K562 (cell line): ENCODE results near the gene NUDT1. TPM values are rescaled to one million over a fixed set of nuclear protein-coding genes. Genes with fewer than 3 reads are reported as not detected.

ENCODE experiments used
- ATAC-seq: fragments of 200-7000 bp; cut with Tn5 transposase; 3 replicates; pipeline ENCODE4 v1.9.1; 2020; ENCODE audit warnings: moderate library complexity
- BruUV-seq: library from RNA; stranded (reverse); fragments of 400-500 nt; replicated peaks from 2 replicates; lab custom pipeline; 2021; lab: Mats Ljungman, UMichigan
- CTCF ChIA-PET: fragments of 300-600 bp; formaldehyde crosslinking; extraction: SDS; loops from one replicate; lab custom pipeline; 2021; ENCODE audit warnings: low intra/inter-chr PET ratio; lab: Yijun Ruan, JAX
- POLR2A ChIA-PET: fragments of 300-600, 350-650 bp; sonication (Branson Sonifier 250); formaldehyde crosslinking; extraction: SDS; loops from one replicate; lab custom pipeline; 2021; ENCODE audit warnings: antibody characterized with exemption, inconsistent platforms; lab: Yijun Ruan, JAX
- DNase-seq, 4 experiments: peaks; one replicate each; pipeline versions ENCODE4 v3.0.0 to v3.0.0-alpha.2; 2011 to 2018; ENCODE audit warnings: low spot score in 3 of 4, mixed read lengths in 3 of 4; ENCODE audit errors: extremely low read depth in 1 of 4
- FAIRE-seq: peaks from 2 replicates; lab custom pipeline; 2011; peaks lifted over from hg19 to GRCh38; lab: Jason Lieb, UNC
- H2AFZ ChIP-seq: 2 replicates; pipeline ENCODE4 v1.6.0; 2011; ENCODE audit warnings: low read depth, low read length, control low read depth, inconsistent platforms
- H3K27ac ChIP-seq: fragments of 200-600 bp; 3 replicates; pipeline ENCODE4 v1.8.0; 2011; ENCODE audit warnings: low read depth, mild to moderate bottlenecking, control low read depth, inconsistent platforms, low read length, moderate library complexity, mixed read lengths; ENCODE audit errors: extremely low read depth
- H3K27me3 ChIP-seq, 2 experiments: fragments of 300-600 bp in 1 of 2; 2 replicates in 1 of 2; 3 replicates in 1 of 2; pipeline versions ENCODE4 v1.6.0 to v1.8.0; 2011; ENCODE audit warnings: inconsistent platforms in 2 of 2, low read length in 2 of 2, mild to moderate bottlenecking in 1 of 2, mixed read lengths in 1 of 2, moderate library complexity in 1 of 2; ENCODE audit not compliant: control insufficient read depth in 2 of 2, insufficient read depth in 2 of 2
- H3K36me3 ChIP-seq: fragments of 300-600 bp; 3 replicates; pipeline ENCODE4 v1.8.0; 2011; ENCODE audit warnings: mild to moderate bottlenecking, low read length, inconsistent platforms; ENCODE audit not compliant: control insufficient read depth, insufficient read depth
- H3K4me1 ChIP-seq, 2 experiments: fragments of 200-600 bp in 1 of 2; replicated peaks in 1 of 2; 2 replicates in 1 of 2; 3 replicates in 1 of 2; pipeline versions ENCODE4 v1.5.1 to v1.8.0; 2011; ENCODE audit warnings: inconsistent platforms in 2 of 2, low read length in 2 of 2, mild to moderate bottlenecking in 1 of 2, mixed read lengths in 1 of 2, moderate library complexity in 1 of 2; ENCODE audit not compliant: control insufficient read depth in 2 of 2, insufficient read depth in 2 of 2
- H3K4me2 ChIP-seq: 2 replicates; pipeline ENCODE4 v1.6.1; 2011; ENCODE audit warnings: low read length, control low read depth, inconsistent platforms, mixed read lengths; ENCODE audit not compliant: insufficient read depth
- H3K4me3 ChIP-seq: fragments of 200-600 bp; sonication (generic), shearing (Covaris generic); 2 replicates; pipeline ENCODE4 v1.5.1; 2016; ENCODE audit warnings: control low read depth, inconsistent platforms
- H3K79me2 ChIP-seq: fragments of 200-600 bp; 3 replicates; pipeline ENCODE4 v1.8.0; 2011; ENCODE audit warnings: low read length, inconsistent platforms; ENCODE audit not compliant: control insufficient read depth, insufficient read depth
- H3K9ac ChIP-seq, 2 experiments: 2 replicates each; pipeline versions ENCODE4 v1.6.0 to v1.6.1; 2011; ENCODE audit warnings: low read depth in 2 of 2, low read length in 2 of 2, control low read depth in 1 of 2, inconsistent platforms in 1 of 2, mild to moderate bottlenecking in 1 of 2, mixed read lengths in 1 of 2; ENCODE audit not compliant: insufficient read depth in 1 of 2
- H3K9me1 ChIP-seq: one replicate; pipeline ENCODE4 v1.6.0; 2011; ENCODE audit warnings: inconsistent platforms, mild to moderate bottlenecking, low read length, moderate library complexity; ENCODE audit not compliant: control insufficient read depth, insufficient read depth
- H3K9me3 ChIP-seq: replicated peaks from 2 replicates; pipeline ENCODE4 v1.5.1; 2011; ENCODE audit warnings: low read depth, low read length, inconsistent platforms; ENCODE audit not compliant: control insufficient read depth, insufficient read depth
- H4K20me1 ChIP-seq: replicated peaks from 2 replicates; pipeline ENCODE4 v1.6.1; 2011; ENCODE audit warnings: low read length, inconsistent platforms, mixed read lengths; ENCODE audit not compliant: control insufficient read depth, insufficient read depth
- ELF2 ChIP-seq: fragments of 250-450 bp; sonication (Bioruptor Pico); IDR thresholded peaks from 2 replicates; pipeline ENCODE4 v1.5.0; 2021; ENCODE audit warnings: mild to moderate bottlenecking
- IFI16 ChIP-seq: fragments of 250-450 bp; sonication (Bioruptor Pico); IDR thresholded peaks from 2 replicates; pipeline ENCODE4 v2.1.2; 2022; ENCODE audit warnings: mild to moderate bottlenecking, inconsistent platforms
- LARP7 ChIP-seq: fragments of 450-650 bp; IDR thresholded peaks from 2 replicates; pipeline ENCODE4 v1.6.1; 2016
- MAX ChIP-seq: sonication (generic); formaldehyde crosslinking; IDR thresholded peaks from 2 replicates; pipeline ENCODE4 v1.9.0; 2022; ENCODE audit warnings: mild to moderate bottlenecking, missing genetic modification reagents
- RAD21 ChIP-seq, 2 experiments: fragments of 250-450 bp in 1 of 2; fragments of 450-650 bp in 1 of 2; sonication (Bioruptor Pico) in 1 of 2; formaldehyde crosslinking in 1 of 2; IDR thresholded peaks in 1 of 2; conservative IDR thresholded peaks in 1 of 2; 2 replicates each; pipeline versions ENCODE4 v1.4.0 to v1.8.0; 2020 to 2022; ENCODE audit warnings: mild to moderate bottlenecking in 2 of 2, moderate library complexity in 1 of 2
- SMC3 ChIP-seq: conservative IDR thresholded peaks from 2 replicates; pipeline ENCODE4 v1.6.1; 2011; ENCODE audit warnings: low read depth, low read length, improper control_type of control experiment; ENCODE audit not compliant: insufficient read depth
- TBP ChIP-seq: optimal IDR thresholded peaks from 2 replicates; pipeline ENCODE3; 2011; ENCODE audit warnings: low read depth, low read length, improper control_type of control experiment
- ZEB2 ChIP-seq: fragments of 450-650 bp; IDR thresholded peaks from 2 replicates; pipeline ENCODE4 v1.6.1; 2016
- ZNF134 ChIP-seq: fragments of 250-450 bp; sonication (Bioruptor Pico); conservative IDR thresholded peaks from 2 replicates; pipeline ENCODE4 v1.4.0; 2020
- ZNF143 ChIP-seq: sonication (generic); formaldehyde crosslinking; IDR thresholded peaks from 2 replicates; pipeline ENCODE4 v1.9.0; 2022; ENCODE audit warnings: mild to moderate bottlenecking, missing genetic modification reagents
- ZNF354B ChIP-seq: fragments of 250-450 bp; sonication (Bioruptor Pico); IDR thresholded peaks from 2 replicates; pipeline ENCODE4 v1.4.0; 2020
- WGBS: fragments of 100-300 bp; shearing (Covaris generic); methylation state at CpG from one replicate; pipeline ENCODE4 v1.1.6; 2016; ENCODE audit warnings: low coverage, mixed read lengths; ENCODE audit not compliant: insufficient coverage; ENCODE audit errors: missing lambda C conversion rate; 5-methylcytosine and 5-hydroxymethylcytosine counted together
- in situ Hi-C: fragments of 300-500 bp; cut with MboI; formaldehyde crosslinking; loops from 4 replicates; pipeline ENCODE4 v1.15.0; 2018; ENCODE audit warnings: inconsistent platforms, mixed read lengths
- intact Hi-C: fragments of 100-400 bp; cut with micrococcal nuclease; formaldehyde crosslinking; loops from 2 replicates; pipeline ENCODE4 v1.14.2; 2022
- polyA plus RNA-seq, 8 experiments: library from polyadenylated mRNA; depleted of rRNA in 4 of 8; stranded (reverse) in 5 of 8; unstranded in 3 of 8; fragments of >200 nt; fragmentation: Nextera tagmentation in 2 of 8; fragmentation: Illumina TruSeq in 1 of 8; extraction: Ambion mirVana in 2 of 8; extraction: Trizol in 1 of 8; gene quantifications; 2 replicates each; pipeline versions ENCODE4 v1.2.1 to v1.2.3, GENCODE V29; 2011 to 2014; ENCODE audit warnings: inconsistent platforms in 1 of 8, missing spikeins in 1 of 8
- total RNA-seq, 7 experiments: library from RNA; depleted of rRNA in 6 of 7; stranded (reverse); fragments of >200 nt in 6 of 7; fragmentation: Illumina TruSeq in 2 of 7; extraction: Trizol in 2 of 7; gene quantifications; 2 replicates each; pipeline versions ENCODE4 v1.2.1 to v1.2.3, GENCODE V29; 2011 to 2021; ENCODE audit warnings: low replicate concordance in 1 of 7
- TF ChIP-seq, protein P1 (sequence below): conservative IDR thresholded peaks from 2 replicates; pipeline ENCODE4 v1.6.1; 2011; ENCODE audit warnings: low read depth, mild to moderate bottlenecking, low read length; ENCODE audit not compliant: control insufficient read depth
- TF ChIP-seq, protein P2 (sequence below): IDR thresholded peaks from 2 replicates; pipeline ENCODE4 v1.6.1; 2014; ENCODE audit warnings: antibody characterized with exemption

The NUDT1 gene
- total and polyA plus RNA-seq, 9 of the 15 experiments (the other 6 are each of a cell fraction or from before 2014, with no cell fraction given) = 5.3 to 73.3 (median 29.6) TPM

DNA sequence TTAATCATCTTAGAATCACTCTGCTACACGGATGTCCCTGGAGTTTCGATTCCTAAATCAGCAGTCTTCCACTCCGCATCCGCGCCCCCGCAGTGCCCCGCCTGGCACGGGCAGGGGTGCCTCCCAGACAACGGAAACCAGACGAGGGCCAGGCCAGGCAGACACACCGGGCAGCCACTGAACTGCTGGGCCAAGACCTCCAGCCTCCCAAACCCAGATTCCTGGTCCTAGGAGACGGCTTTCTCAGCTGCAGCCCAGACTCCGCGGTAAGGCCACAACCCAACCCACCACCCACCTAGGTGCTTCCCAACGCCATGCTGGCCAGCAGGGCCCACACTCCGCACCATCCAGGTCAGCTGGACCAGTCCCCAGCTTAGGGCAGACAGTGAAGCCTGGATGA lies 42.5 kb upstream of the NUDT1 start:
- H2AFZ ChIP-seq = no peak overlapping the region
- no peaks in the 10 kb centered on the region for H3K9me1 ChIP-seq
- H3K9ac ChIP-seq = no peak overlapping the region
- peaks cover 0 to 24% of the 10 kb centered on the region in 2 experiments; a peak in 2 of 5 replicates for H3K4me1 ChIP-seq
- H4K20me1 ChIP-seq = 0 out of 2 replicates have a peak, but pooled peaks cover 3% of the 10 kb centered on the region
- intact Hi-C loops = no loop called here
- no peak overlapping the region for H3K4me3 ChIP-seq
- no peaks in the 10 kb centered on the region for H3K27me3 ChIP-seq
- no peak overlapping the region for H3K27ac ChIP-seq
- POLR2A ChIA-PET = no interaction called here
- no peaks in the 10 kb centered on the region for H3K9me3 ChIP-seq
- TF ChIP-seq ELF2 (CRISPR knock-in tag) = no peak
- TF ChIP-seq, all 486 proteins: peak for 0
- 97% methylated on average over 16 of the region's 16 CpGs for WGBS
- DNase-seq = no peak
- BruUV-seq = no TSS peak
- H3K4me2 ChIP-seq = no peak overlapping the region
- peaks cover 56% of the 10 kb centered on the region; the same call in 2 of the 3 replicates for H3K36me3 ChIP-seq
- CTCF ChIA-PET = no interaction called here
- in situ Hi-C loops = no loop called here
- no peaks in the 10 kb centered on the region for H3K79me2 ChIP-seq
- no peak for ATAC-seq
- no peak for FAIRE-seq

GRCh38 chr7:2199956-2200583 lies 42.0 kb upstream of the NUDT1 start:
- no peak overlapping the region for H3K4me3 ChIP-seq
- no peak overlapping the region for H2AFZ ChIP-seq
- H3K9me3 ChIP-seq = no peaks in the 10 kb centered on the region
- POLR2A ChIA-PET = no interaction called here
- no peak overlapping the region for H3K27ac ChIP-seq
- FAIRE-seq = no peak
- CTCF ChIA-PET = no interaction called here
- no peaks in the 10 kb centered on the region for H3K27me3 ChIP-seq
- no TSS peak for BruUV-seq
- DNase-seq = no peak
- in situ Hi-C loops = loop anchor here (10.0 kb wide), 1 partner anchor 615 kb away; no protein-coding TSS in a partner anchor
- WGBS = 96% methylated on average over 12 of the region's 25 CpGs
- H3K4me1 ChIP-seq = peaks cover 0 to 24% of the 10 kb centered on the region in 2 experiments; a peak in 2 of 5 replicates
- intact Hi-C loops = loop anchor here (10.0 kb wide), 1 partner anchor 625 kb away; the partner anchor contains the start of gene PSMG3
- ATAC-seq = no peak
- no peaks in the 10 kb centered on the region for H3K79me2 ChIP-seq
- H3K4me2 ChIP-seq = no peak overlapping the region
- H3K9me1 ChIP-seq = no peaks in the 10 kb centered on the region
- no peak overlapping the region for H3K9ac ChIP-seq
- H3K36me3 ChIP-seq = peaks cover 58% of the 10 kb centered on the region; the same call in 2 of the 3 replicates
- H4K20me1 ChIP-seq = 0 out of 2 replicates have a peak, but pooled peaks cover 3% of the 10 kb centered on the region
- no peak for TF ChIP-seq ZNF134 (CRISPR knock-in tag)
- TF ChIP-seq, protein P1, sequence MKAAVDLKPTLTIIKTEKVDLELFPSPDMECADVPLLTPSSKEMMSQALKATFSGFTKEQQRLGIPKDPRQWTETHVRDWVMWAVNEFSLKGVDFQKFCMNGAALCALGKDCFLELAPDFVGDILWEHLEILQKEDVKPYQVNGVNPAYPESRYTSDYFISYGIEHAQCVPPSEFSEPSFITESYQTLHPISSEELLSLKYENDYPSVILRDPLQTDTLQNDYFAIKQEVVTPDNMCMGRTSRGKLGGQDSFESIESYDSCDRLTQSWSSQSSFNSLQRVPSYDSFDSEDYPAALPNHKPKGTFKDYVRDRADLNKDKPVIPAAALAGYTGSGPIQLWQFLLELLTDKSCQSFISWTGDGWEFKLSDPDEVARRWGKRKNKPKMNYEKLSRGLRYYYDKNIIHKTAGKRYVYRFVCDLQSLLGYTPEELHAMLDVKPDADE = no peak
- no peak for TF ChIP-seq LARP7
- TF ChIP-seq, protein P2, sequence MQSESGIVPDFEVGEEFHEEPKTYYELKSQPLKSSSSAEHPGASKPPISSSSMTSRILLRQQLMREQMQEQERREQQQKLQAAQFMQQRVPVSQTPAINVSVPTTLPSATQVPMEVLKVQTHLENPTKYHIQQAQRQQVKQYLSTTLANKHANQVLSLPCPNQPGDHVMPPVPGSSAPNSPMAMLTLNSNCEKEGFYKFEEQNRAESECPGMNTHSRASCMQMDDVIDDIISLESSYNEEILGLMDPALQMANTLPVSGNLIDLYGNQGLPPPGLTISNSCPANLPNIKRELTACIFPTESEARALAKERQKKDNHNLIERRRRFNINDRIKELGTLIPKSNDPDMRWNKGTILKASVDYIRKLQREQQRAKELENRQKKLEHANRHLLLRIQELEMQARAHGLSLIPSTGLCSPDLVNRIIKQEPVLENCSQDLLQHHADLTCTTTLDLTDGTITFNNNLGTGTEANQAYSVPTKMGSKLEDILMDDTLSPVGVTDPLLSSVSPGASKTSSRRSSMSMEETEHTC = no peak
- no peak for TF ChIP-seq SMC3
- TF ChIP-seq ZNF354B (CRISPR knock-in tag) = no peak
- no peak for TF ChIP-seq MAX
- no peak for TF ChIP-seq ZEB2
- no peak for TF ChIP-seq ZNF143 (CRISPR knock-in tag)
- no peak for TF ChIP-seq RAD21 (CRISPR knock-in tag; conservative IDR thresholded peaks at IDR 0.05 in 1 of 2, IDR thresholded peaks at IDR 0.05 in 1 of 2)
- TF ChIP-seq TBP = no peak
- TF ChIP-seq IFI16 (CRISPR knock-in tag) = no peak
